GM19023 (cell line): ENCODE results near the gene ANKRD44.

Source experiments
- ATAC-seq: cut with Tn5 transposase; IDR thresholded peaks from one replicate; pipeline ENCODE4 v1.9.1; 2021; ENCODE audit warnings: mild to moderate bottlenecking, moderate library complexity; ENCODE audit not compliant: unreplicated experiment

ANKRD44 gene

GRCh38 chr2:197264332-197264731 is 46.2 kb downstream of the ANKRD44 start:
- ATAC-seq = no peak

- no peak for ATAC-seq
Measured at GRCh38 chr2:197263077-197263476, 47.5 kb downstream of the ANKRD44 start.

GRCh38 chr2:197261808-197262226 is 48.8 kb downstream of the ANKRD44 start:
- no peak for ATAC-seq

GRCh38 chr2:197259470-197259999 is 51.0 kb downstream of the ANKRD44 start:
- no peak for ATAC-seq

- ATAC-seq = no peak
Measured at GRCh38 chr2:197258580-197258979, 52.0 kb downstream of the ANKRD44 start.

GRCh38 chr2:197256547-197257170 is 53.9 kb downstream of the ANKRD44 start:
- ATAC-seq = no peak

- no peak for ATAC-seq
Measured at GRCh38 chr2:197256021-197256420, 54.6 kb downstream of the ANKRD44 start.

- peak; percentile 94 for ATAC-seq
Measured at GRCh38 chr2:197255543-197255942, 55.0 kb downstream of the ANKRD44 start.

- ATAC-seq = peak; percentile 26
Measured at GRCh38 chr2:197254776-197255530, 55.6 kb downstream of the ANKRD44 start.

GRCh38 chr2:197251576-197251975 is 59.0 kb downstream of the ANKRD44 start:
- ATAC-seq = no peak

GRCh38 chr2:197251163-197251562 is 59.4 kb downstream of the ANKRD44 start:
- no peak for ATAC-seq

- no peak for ATAC-seq
Measured at GRCh38 chr2:197250084-197250397, 60.5 kb downstream of the ANKRD44 start.

- ATAC-seq = no peak
Measured at GRCh38 chr2:197249381-197250083, 61.0 kb downstream of the ANKRD44 start.

GRCh38 chr2:197248623-197249022 is 62.0 kb downstream of the ANKRD44 start:
- ATAC-seq = peak; percentile 49

GRCh38 chr2:197248001-197248401 is 62.6 kb downstream of the ANKRD44 start:
- no peak for ATAC-seq

GRCh38 chr2:197247083-197247482 is 63.5 kb downstream of the ANKRD44 start:
- ATAC-seq = no peak

GRCh38 chr2:197245829-197246804 is 64.5 kb downstream of the ANKRD44 start:
- ATAC-seq = no peak

- ATAC-seq = no peak
Measured at GRCh38 chr2:197244349-197244748, 66.2 kb downstream of the ANKRD44 start.

- ATAC-seq = no peak
Measured at GRCh38 chr2:197242719-197243118, 67.9 kb downstream of the ANKRD44 start.

GRCh38 chr2:197241596-197241995 is 69.0 kb downstream of the ANKRD44 start:
- no peak for ATAC-seq

GRCh38 chr2:197241153-197241552 is 69.4 kb downstream of the ANKRD44 start:
- ATAC-seq = no peak
